ENCODE results near the gene SLC4A4. TPM values are rescaled to one million over a fixed set of nuclear protein-coding genes. Genes with fewer than 3 reads are reported as not detected.

The SLC4A4 gene
- total and polyA plus RNA-seq, 2 of the 8 experiments (the other 6 are each of a cell fraction or from before 2014, with no cell fraction given): 0.67 to 2.8 TPM

DNA sequence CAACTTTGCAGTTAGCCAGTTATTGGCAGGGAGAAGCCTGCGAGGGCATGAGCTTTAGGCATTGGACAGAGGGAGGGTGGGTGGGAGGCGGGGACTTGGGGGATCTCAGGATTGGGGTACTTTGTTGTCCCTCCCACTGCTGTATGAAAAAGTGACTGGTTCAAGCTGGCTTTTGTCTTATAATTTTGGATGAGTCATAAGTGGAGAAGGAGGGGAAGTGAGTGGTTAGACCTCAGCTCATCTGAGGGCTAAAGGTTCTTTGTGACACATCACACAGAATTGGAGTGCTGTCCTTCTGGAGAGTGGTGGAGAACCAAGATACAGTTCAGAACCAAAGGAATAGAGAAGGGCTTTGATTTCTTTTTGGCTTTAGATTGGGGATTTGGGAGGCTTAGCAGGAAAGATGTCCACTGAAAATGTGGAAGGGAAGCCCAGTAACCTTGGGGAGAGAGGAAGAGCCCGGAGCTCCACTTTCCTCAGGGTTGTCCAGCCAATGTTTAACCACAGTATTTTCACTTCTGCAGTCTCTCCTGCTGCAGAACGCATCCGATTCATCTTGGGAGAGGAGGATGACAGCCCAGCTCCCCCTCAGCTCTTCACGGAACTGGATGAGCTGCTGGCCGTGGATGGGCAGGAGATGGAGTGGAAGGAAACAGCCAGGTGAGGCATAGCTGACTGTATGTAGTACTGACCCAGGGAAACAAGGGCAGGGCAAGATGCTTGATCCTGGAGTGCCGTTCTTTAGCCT lies at the start of gene SLC4A4 (continued):
- no peak for TF ChIP-seq SAP30 (IDR thresholded peaks at IDR 0.05; ENCODE audit: insufficient read depth, insufficient replicate concordance, low read length)
- TF ChIP-seq CBX8 (IDR thresholded peaks at IDR 0.05; ENCODE audit: borderline replicate concordance, low read depth, low read length): no peak
- no peak for TF ChIP-seq JUND (IDR thresholded peaks at IDR 0.05; ENCODE audit: low read length)
- no peak for TF ChIP-seq SP4 (IDR thresholded peaks at IDR 0.05; ENCODE audit: low read length)
- TF ChIP-seq HDAC2 (IDR thresholded peaks at IDR 0.05; ENCODE audit: borderline replicate concordance in 1 of 2, low read depth in 2 of 2, low read length in 2 of 2): no peak
- no peak for TF ChIP-seq POLR2AphosphoS5 (IDR thresholded peaks at IDR 0.05; ENCODE audit: low read depth, low read length)
- TF ChIP-seq JUN (IDR thresholded peaks at IDR 0.05; ENCODE audit: low read depth, low read length): no peak
- no peak for TF ChIP-seq CTBP2 (IDR thresholded peaks at IDR 0.05; ENCODE audit: borderline replicate concordance, insufficient read depth, insufficient read length, low read length)

Measured in H1 (cell line).